Glomerular endothelial cell (primary cell): Measurements from ENCODE around the gene MTCL3.

Source experiments
- DNase-seq: peaks from one replicate; pipeline ENCODE4 v3.0.0-alpha.2; 2011; ENCODE audit warnings: low read depth, low spot score; ENCODE audit errors: extremely low read depth

Gene MTCL3

DNA sequence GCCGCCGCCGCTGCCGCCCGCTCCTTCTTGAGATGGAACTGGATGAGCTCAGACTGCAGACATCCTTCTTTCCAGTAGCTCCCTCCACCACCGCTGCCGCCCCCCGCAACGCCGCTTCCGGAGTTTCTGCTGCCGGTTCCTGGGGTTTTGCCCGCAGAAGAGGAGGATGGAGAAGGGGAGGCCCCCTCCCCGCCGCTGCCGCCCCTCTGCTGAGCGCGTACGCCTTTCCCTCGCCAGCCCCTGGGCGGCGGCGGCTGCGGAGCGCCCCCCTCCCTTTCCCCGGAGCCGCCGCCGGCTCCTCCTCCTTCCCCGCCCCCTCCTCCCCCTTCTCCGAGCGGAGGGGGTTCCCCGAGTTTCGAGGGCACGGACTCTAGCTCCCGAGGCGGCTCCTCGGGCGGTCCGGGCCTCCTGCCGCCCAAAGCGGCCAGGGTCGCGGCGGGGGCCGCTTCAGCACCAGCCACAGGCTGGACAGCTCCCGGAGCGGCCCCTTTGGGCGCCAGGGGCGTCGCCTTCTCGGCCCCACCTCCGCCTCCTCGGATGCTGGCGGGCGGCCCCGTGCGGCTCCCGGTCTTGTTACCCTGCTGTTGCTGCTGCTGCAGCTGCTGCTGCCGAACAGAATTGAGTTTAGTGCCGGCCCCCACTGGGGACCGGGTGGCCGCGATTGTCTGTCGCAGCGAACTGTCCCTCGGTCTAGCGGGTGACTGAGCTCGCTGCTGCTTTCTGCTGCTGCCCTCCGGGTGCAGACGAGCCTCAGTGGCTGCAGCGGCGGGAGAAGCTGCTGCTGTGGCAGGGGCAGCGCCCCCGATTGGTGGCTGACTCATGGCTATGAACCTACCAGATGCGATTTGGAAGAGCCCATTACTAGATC, 3.1 kb downstream of the MTCL3 start:
- no peak for DNase-seq

DNA sequence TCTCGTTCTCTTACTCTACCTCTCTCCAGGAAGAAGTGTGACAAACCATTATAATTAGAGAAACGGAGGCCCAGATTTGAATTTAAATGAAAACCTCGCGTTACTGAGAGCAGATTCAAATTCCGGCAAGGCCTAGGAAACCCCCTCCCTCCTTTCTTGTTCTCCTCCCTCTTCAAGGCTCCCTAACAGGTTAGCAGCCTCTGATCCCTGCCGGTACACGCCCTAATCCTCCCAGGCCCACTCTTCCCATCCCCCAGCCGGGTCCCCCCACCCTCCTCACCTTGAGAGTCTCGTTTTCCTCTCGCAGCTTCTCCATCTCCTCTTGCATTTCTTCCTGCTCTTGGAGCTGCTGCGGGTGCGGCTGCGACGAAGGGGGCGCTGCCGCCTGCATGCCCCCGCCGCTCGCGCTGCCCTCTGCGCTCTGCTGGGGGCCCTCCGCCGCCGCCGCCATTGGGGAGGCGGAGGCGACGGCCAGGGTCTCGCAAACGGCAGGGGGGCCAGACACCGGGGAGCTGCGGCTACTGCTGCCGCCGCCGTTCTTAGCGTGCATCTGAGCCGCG, 3.8 kb downstream of the MTCL3 start:
- no peak for DNase-seq

DNA sequence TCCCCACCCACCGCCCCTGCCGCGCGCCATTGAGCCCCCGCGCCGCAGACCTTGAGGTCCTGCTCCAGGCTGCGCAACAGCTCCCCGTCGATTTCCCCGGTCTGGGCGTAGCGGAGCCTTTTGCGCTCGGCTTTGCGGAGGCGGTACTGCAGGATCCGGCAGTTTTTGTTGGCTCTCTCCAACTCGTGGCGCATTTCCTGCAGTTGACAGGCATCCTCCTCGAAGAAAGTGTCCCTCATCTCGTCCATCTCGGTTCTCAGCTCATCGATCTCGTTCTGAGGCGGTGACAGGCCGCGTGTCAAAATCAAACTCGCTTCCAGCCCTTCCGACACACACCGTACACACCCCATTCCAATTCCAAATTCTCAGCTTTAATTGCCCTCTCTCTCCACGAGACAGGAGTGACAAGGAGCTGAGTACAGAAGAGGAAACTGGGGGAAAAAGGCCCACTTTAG, 4.3 kb downstream of the MTCL3 start:
- DNase-seq, result no peak

DNA sequence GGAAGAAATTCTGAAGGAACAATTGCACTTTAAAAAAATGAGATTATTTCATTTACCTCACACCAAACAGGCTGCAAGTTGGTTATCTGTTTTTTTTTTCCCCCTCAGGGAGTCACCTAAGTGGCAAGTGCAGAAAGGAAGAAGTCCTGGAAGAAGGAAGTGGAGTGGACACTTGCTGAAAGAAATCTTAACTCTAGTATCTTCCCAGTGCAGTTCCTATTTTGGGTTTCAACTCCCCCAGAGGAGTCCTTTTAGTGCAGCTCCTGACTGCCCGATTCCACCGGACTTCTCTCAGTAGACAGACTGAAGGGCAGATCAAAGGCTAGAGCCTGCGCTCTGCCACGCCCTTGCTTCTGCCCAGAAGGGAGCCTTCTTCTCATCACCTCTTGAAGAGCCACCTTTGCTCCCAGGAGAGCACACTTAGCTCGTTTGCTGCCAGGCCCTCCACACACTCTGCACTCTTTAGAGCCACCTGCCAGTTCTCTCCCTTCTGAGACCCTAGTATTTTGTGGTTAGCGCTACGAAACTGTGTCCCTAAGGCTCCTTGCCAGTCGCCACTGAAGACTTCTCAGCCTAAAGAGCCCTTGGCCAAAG, 4.9 kb downstream of the MTCL3 start:
- no peak for DNase-seq

DNA sequence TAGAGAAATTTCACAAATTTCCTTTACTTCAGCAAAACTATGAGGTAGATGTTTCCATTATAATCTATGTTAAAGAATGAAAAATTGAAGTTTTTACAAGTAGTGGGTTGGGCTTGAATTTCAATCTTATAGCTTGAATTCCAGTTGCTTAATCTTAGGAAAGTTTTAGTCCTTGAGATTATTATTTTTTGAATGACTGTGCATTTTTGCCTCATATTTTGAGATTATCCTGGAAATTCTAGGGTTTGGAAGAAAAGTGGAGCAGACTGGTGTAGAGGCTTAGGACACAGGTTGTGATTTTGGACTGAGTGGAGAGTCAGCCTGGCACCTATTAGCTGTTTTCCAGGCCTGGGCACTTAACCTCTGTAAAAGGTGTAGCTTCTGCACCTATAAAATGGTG, 5.7 kb downstream of the MTCL3 start:
- no peak for DNase-seq

DNA sequence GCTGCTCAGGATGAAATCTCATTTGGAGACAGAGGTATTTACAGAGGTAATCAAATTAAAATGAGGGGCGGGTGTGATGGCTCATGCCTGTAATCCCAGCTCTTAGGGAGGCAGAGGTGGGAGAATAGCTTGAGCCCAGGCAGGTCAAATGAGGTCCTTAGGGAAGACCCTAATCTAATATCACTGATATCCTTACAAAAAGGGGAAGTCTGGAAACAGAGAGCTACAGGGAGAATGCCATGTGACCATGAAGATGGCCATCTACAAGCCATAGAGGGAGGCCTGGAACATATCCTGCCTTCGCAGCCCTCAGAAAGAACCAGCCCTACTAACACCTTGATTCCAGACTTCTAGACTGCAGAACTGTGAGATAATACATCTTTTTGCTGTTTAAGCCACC, 8.3 kb downstream of the MTCL3 start:
- DNase-seq, result no peak

DNA sequence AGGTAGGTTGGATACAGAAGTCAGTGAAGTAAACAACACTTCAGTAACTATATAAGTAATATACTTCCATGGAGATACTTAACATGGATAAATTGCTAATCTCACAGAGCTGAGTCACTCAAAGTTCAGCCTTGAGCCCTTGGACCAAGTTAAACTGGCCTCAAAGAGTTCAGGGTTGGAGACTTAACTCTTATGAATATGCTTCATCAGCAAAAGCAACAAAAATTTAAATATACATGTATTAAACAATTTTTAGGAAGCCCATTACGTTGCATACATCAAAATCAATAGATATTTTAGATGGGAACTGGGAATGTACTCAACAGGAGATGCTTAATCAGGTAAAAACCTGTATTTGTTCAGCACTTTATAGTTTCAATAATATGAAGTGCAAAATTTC, 12.2 kb downstream of the MTCL3 start:
- no peak for DNase-seq

DNA sequence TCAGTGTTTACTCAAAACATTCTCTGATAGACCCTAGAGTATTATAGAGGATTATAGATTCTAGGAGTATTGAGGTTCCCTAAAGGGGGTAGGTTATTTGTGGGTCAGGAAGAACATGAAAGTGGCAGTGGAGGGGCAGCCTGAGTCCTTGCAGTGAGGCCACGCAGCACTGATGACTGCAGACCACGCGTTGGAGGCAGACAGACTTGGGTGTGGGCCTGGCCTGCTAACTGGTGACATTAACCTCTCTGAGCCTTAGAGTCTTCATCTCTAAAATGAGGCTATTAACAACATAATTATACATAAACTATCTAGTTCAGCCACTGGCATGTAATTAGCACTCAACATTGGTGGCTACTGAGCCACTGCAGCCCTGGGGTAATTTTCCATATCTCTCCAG, 16.1 kb downstream of the MTCL3 start:
- no peak for DNase-seq

DNA sequence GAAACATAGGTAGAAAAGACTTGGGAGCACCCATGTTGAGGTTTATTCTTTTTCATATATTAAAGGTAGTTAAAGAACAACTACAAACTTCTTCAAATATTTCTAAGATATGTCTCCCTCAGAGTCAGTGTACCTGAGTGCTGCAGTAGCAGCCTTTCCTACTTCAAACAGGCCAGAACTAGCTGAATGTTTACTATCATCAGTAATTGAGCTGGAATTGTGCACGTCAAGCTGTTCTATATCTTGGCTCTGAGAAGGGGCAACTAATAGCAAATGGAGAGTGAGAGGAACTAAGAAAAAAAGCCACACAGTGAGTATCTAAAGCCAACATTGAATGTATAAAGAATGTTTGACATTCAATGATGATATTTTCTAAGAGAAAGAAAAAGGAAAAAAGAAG, 21.7 kb downstream of the MTCL3 start:
- no peak for DNase-seq

DNA sequence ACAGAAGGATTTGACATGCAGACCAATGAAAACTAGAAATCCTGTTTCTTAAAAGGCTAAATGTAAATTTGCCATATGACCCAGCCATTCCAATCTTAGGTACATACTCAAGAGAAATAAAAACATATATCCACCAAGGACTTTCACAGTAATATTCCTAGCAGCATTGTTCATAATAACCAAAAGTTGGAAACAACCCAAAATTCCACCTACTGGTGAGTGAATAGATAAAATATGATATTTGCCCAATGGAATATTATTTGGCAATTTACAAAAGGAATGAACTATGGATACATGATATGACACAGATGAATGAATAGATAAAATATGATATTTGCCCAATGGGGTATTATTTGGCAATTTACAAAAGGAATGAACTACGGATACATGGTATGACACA, 22.7 kb downstream of the MTCL3 start:
- no peak for DNase-seq

DNA sequence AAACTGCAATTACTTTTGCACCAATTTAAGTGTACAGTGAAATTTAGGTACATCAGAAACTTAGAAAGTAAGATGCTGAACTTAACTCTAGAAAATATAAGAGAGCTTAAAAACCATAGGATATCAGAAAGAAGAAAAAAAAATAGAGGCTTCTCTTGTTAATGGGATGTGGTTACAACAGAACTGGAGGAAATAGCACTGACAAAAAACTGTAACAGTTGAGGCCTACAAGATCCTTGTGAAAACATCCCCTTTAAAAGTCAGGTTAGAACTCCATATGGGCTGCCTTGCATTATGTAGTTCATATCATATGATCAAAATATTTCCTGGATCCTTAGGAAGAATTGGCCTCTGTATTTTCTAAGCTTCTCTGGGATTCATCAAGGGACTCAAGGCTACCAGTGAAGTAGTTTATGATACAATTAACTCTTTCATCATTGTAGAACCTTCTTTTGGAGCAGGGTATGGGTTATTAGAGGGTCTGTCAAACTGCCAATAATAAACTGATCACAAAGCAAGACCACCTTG, 24.8 kb downstream of the MTCL3 start:
- DNase-seq, result no peak

DNA sequence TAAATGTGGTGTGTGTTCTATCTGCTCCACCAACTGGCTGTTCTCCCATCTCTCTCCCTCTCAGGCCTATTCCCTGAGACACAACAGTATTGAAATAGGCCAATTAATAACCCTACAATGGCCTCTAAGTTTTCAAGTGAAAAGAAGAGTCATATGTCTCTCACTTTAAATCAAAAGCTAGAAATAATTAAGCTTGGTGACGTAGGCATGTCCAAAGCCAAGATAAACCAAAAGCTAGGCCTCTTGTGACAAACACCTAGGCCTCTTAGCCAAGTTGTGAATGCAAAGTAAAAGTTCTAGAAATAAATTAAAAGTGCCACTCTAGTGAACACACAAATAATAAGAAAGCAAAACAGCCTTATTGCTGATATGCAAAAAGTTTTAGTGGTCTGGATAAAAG, 29.9 kb downstream of the MTCL3 start:
- no peak for DNase-seq

DNA sequence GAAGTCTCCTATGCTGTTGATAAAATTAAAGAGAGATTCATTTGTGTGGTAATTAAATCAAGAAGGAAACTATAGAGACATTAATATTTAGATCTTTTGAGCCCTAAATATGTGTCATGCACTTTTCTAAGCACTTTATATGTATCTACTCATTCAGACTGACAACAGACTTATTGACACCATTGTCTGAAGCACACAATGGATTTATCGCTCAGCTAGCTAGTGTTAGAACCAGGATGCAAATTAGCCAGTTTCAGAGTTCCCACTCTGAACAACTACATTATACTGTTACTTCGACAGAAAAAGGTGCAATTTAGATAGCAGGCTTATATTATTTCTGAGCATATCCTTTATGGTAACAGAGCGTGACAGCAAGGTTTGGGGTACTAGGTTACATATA, 32.2 kb downstream of the MTCL3 start:
- DNase-seq, result no peak

DNA sequence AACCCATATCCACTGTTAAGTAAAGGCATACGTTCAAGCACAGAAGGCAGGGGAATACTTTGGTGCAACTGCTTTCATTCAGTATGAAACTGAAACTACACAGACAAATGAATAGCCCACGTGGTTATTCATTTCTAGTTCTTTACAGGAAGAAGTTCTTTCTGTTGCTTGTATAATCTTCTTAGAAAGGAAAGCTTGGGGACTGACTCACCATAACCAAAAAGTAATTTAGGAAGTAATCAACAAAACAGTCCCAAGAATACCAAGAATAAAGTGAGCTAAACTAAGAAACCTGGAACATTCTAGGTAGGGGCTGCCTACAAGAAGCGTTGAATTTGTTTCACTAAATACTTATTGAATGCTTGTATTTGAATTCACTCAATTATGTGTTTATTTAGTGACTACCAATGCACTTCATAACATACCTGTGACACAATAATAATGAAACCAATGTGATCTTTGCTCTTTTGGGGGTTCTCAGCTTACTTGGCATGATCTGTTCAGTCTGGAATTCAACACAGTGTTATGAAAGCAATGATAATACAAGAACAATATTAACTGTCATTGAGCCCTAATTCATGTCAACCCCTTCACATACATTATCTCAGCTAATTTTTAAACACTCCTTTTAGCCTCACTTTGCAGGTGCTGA, 34.8 kb downstream of the MTCL3 start:
- no peak for DNase-seq

DNA sequence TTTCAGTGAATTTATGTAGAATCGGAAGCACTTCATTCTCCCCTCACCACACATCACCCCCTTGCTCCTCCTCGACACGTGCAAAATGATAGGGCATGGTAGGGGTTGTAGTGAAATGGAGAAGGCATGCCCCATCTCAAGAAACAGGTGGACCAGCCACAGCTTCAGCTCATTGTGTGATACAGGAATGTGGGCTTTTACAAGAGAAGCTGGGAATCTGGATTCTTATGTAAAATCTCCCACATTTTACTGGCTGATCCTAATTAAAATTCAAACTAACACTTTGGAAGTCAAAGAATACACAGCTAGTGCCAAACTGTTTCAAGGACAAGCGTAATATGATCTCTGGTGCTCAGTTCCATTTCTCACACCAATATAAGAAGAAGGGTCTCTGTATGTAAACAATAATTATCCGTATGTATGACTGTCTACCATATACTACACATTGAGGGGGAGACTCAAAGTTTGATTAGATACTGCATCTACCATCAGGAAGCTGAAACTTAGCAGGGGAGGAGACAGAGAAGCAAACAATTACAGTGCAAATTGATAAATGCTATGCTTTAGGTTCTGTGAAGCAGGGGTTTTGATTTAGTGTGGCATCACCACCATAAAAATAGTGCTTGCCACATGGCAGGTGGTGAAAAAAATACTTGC, 35.6 kb downstream of the MTCL3 start:
- no peak for DNase-seq

DNA sequence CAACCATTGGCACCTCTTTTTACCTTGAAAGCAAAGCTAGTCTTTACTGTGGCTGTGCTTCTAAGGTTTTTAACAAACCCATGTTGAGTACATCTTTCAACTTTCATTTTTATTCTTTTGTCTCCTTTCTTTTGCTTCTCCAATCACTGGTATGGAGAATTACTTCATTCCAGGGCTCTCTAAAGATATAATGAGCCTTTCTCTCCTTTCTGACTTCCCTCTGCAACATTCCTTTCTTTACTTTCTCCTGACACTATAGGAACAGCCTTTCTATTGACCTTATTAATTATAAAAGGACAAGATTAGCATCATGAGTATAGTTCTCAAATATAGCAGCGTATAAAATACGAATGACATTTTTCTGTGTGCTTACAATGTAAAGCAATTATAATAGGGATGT, 36.8 kb downstream of the MTCL3 start:
- no peak for DNase-seq

DNA sequence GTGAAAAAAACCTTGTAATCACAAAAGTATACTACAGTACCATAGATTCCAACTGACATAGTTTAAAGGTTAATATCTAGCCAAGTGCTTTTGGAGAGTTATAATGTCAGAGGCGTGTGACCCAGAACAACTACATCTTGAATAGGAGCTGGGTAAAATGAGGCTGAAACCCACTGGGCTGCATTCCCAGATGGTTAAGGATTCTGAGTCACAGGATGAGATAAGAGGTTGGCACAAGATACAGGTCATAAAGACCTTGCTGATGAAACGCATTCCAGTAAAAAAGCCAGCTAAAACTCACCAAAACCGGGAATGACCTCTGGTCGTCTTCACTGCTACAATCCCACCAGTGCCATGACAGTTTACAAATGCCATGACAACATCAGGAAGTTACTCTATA, 37.5 kb downstream of the MTCL3 start:
- DNase-seq, result peak; percentile 68

DNA sequence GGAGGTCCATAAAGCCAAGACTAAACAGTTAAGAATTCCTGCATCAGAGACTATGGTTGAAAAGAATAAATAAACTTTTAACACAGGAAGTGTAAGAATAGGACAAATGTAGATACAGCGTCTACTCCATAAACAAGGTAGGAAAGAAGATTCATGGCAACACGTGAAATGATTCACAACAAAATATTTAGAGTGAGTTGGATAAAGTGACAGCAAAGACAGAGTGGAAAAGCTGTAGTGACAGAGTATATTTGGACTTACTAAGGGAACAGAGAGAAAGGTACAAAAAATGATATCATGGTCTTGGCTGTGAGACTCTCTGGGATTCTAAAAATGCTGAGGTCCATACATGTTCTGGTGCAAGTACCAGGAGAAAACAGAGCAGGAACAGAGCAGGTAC, 38.0 kb downstream of the MTCL3 start:
- DNase-seq, result no peak

DNA sequence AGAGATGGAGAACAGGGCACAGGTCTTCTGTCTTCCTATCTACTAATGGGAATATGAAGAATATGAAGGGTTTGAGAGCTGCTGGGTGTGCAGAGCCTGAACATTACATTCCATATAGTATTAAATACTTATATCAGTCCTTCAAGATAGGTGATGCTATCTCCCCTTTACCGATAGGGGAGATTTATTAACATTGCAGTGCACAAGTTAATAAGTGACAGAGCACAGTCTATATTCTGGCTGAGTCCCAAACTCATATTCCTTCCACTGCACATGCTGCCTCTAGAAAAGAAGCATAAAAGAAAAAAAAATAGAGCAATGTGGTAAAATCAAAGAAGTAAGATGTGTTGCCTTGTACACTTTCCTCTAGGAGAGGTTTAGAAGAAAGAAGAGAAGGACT, 41.5 kb downstream of the MTCL3 start:
- no peak for DNase-seq

DNA sequence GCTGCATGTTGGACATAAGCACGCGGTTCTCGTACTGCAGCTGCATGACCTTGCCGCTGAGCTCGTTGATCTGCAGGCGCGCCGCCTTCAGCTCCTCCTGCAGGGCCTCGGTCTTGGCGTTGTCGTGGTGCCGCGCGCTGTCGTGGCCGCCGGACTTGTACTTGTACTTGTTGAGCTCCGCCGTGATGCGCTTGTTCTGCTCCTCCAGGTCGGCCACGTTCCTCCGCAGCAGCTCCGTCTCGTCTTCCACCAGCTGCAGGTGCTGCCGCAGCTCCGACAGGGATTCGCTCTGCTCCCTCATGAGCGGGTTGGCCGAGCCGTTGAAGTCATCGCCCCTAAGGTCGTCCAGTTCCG, 43.3 kb downstream of the MTCL3 start:
- no peak for DNase-seq
